CD4-positive, alpha-beta T cell (primary cell): ENCODE data around the gene EDAR. TPM values are rescaled to one million over a fixed set of nuclear protein-coding genes. Genes with fewer than 3 reads are reported as not detected.

Experiments used
- ATAC-seq: fragments of 200-7000 bp; cut with Tn5 transposase; one replicate; pipeline ENCODE4 v1.10.0; 2022; ENCODE audit warnings: mild to moderate bottlenecking; ENCODE audit not compliant: poor library complexity
- CTCF ChIA-PET: fragments of 350-600 bp; sonication (Branson Sonifier 250); formaldehyde crosslinking; loops from one replicate; lab custom pipeline; 2021; ENCODE audit warnings: antibody characterized with exemption, inconsistent platforms; lab: Charles Lee
- POLR2A ChIA-PET: fragments of 350-600 bp; sonication (Branson Sonifier 250); formaldehyde crosslinking; loops from one replicate; lab custom pipeline; 2021; ENCODE audit warnings: antibody characterized with exemption, inconsistent platforms; lab: Charles Lee
- DNase-seq, 14 experiments: peaks; one replicate each; pipeline ENCODE4 v3.0.0-alpha.2; 2013 to 2020; ENCODE audit warnings: mixed read lengths in 2 of 14
- H3K27ac ChIP-seq, 2 donors: one replicate each; pipeline versions ENCODE4 v1.5.1 to v1.7.0; 2013; ENCODE audit warnings: low read length in 2 of 2, low read depth in 1 of 2, mild to moderate bottlenecking in 1 of 2
- H3K27me3 ChIP-seq, 2 experiments: 1 replicate in 1 of 2; 2 replicates in 1 of 2; pipeline versions ENCODE4 v1.6.1 to v1.7.0; 2013; ENCODE audit warnings: low read length in 2 of 2, control low read depth in 1 of 2, mild to moderate bottlenecking in 1 of 2, moderate library complexity in 1 of 2; ENCODE audit not compliant: insufficient read depth in 2 of 2, control insufficient read depth in 1 of 2
- H3K36me3 ChIP-seq: one replicate; pipeline ENCODE4 v1.6.1; 2013; ENCODE audit warnings: low read length, control low read depth; ENCODE audit not compliant: insufficient read depth
- H3K4me1 ChIP-seq: one replicate; pipeline ENCODE4 v1.6.1; 2013; ENCODE audit warnings: low read length, control low read depth; ENCODE audit not compliant: insufficient read depth
- H3K4me3 ChIP-seq: one replicate; pipeline ENCODE4 v1.5.1; 2013; ENCODE audit warnings: mild to moderate bottlenecking, low read length, moderate library complexity
- H3K9me3 ChIP-seq, 2 experiments: 1 replicate in 1 of 2; 2 replicates in 1 of 2; pipeline versions ENCODE4 v1.6.1 to v1.7.0; 2013; ENCODE audit warnings: low read length in 2 of 2, mild to moderate bottlenecking in 2 of 2, control low read depth in 1 of 2, moderate library complexity in 1 of 2; ENCODE audit not compliant: control insufficient read depth in 1 of 2, insufficient read depth in 1 of 2
- H3K27ac Mint-ChIP-seq: one replicate; pipeline ENCODE4 v1.8.0; 2020; ENCODE audit warnings: mixed read lengths
- H3K27me3 Mint-ChIP-seq: one replicate; pipeline ENCODE4 v1.8.0; 2021; ENCODE audit warnings: mixed read lengths
- H3K36me3 Mint-ChIP-seq: one replicate; pipeline ENCODE4 v1.8.0; 2021; ENCODE audit warnings: low read depth, mixed read lengths
- H3K4me1 Mint-ChIP-seq: one replicate; pipeline ENCODE4 v1.8.0; 2021; ENCODE audit warnings: low read depth, mixed read lengths
- H3K4me3 Mint-ChIP-seq: one replicate; pipeline ENCODE4 v1.8.0; 2020; ENCODE audit warnings: mild to moderate bottlenecking, mixed read lengths
- H3K9me3 Mint-ChIP-seq: one replicate; pipeline ENCODE4 v1.8.0; 2020; ENCODE audit warnings: mixed read lengths
- CTCF ChIP-seq: fragments of 200-600 bp; IDR thresholded peaks from one replicate; pipeline ENCODE4 v1.8.0; 2022; ENCODE audit warnings: antibody characterized with exemption, mild to moderate bottlenecking
- intact Hi-C, 2 experiments: fragments of 100-400 bp; cut with DNase I in 1 of 2; cut with micrococcal nuclease in 1 of 2; formaldehyde crosslinking; loops; one replicate each; pipeline versions ENCODE4 v1.15.1 to v1.9.0; 2023 to 2025; cut with DNase I, micrococcal nuclease
- total RNA-seq, 174 experiments: library from RNA in 2 of 174; stranded (reverse) in 2 of 174; gene quantifications; one replicate each; pipeline ENCODE4 v1.2.3 and lab custom pipeline; 2021 to 2026

Gene EDAR
- total RNA-seq, 2 experiments from 2014 or later: 9.4 to 10.3 TPM

DNA sequence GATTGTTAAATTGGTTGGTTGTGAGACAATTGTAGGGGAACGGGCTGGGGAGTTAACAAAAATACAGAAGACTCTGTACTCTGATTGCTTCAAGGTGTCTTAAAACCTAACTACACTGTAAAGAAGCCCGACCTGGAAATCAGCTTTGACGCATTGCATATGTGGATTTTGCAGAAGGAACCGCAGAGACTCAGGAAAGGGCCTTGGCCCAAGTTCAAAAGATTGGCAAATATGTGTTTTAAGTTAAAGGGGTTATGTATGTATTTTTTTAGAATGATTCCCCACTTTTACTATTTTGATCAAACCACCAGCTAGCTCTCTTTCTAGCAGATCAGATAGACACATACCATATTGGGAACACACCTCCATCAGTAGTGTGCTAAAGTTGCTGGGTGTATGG is 18.0 kb upstream of the EDAR start:
- Histone ChIP-seq H3K27ac (no peak overlapping the region), H3K36me3 (no peaks in the 10 kb centered on the region), H3K4me3 (no peak overlapping the region), H3K27me3 (no peaks in the 10 kb centered on the region), H3K4me1 (no peaks in the 10 kb centered on the region), H3K9me3 (no peaks in the 10 kb centered on the region)
- DNase-seq (no peak), ATAC-seq (no peak)
- ChIA-PET CTCF (interaction anchor here (1.2 kb wide), 1 partner anchor 19 kb away, joined by 3 read pairs; no protein-coding TSS in a partner anchor), POLR2A (interaction anchor here (1.6 kb wide), 1 partner anchor 24 kb away, joined by 8 read pairs; no protein-coding TSS in a partner anchor)
- Mint-ChIP-seq H3K36me3 (no peaks in the 10 kb centered on the region), H3K4me3 (no peak overlapping the region), H3K27ac (no peak overlapping the region), H3K27me3 (no peaks in the 10 kb centered on the region), H3K9me3 (no peaks in the 10 kb centered on the region), H3K4me1 (peaks cover 48% of the 10 kb centered on the region)
- intact Hi-C loops: no loop called here
- TF ChIP-seq CTCF: no peak

DNA sequence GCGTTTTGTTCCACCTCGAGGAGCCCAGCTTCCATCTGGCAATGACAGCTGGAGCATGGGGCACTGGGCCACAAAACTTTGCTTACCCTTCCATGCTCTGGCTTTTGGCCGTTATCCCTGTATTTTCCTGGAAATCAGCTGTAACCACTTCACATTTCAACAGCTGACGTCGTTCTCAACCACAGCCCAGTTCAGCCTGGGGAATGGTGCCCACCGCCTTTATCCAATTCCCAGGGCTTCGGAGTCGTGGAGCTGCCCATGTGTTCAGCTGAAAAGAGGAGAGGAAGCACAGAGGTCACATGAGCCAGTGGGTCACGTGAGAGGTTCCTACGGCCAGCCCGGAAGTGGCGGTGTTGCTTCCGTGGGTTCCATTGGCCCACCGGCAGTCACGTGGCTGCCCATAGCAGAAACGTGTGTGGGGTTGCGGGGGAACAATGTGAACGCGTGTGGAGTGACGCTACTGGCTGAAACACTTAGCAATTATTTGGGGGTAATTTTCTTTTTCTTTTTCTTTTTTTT is 16.7 kb upstream of the EDAR start:
- no peaks in the 10 kb centered on the region for H3K27me3 Mint-ChIP-seq
- no peak for ATAC-seq
- ChIA-PET CTCF (no interaction called here), POLR2A (no interaction called here)
- no peaks in the 10 kb centered on the region for H3K36me3 Mint-ChIP-seq
- no peaks in the 10 kb centered on the region for H3K9me3 ChIP-seq
- H3K36me3 ChIP-seq: no peaks in the 10 kb centered on the region
- H3K9me3 Mint-ChIP-seq: no peaks in the 10 kb centered on the region
- DNase-seq: no peak
- H3K27ac ChIP-seq: no peak overlapping the region
- H3K4me3 Mint-ChIP-seq: no peak overlapping the region
- peaks cover 48% of the 10 kb centered on the region for H3K4me1 Mint-ChIP-seq
- no peak overlapping the region for H3K4me3 ChIP-seq
- no peaks in the 10 kb centered on the region for H3K27me3 ChIP-seq
- H3K4me1 ChIP-seq: peaks cover 8% of the 10 kb centered on the region
- intact Hi-C loops: no loop called here
- TF ChIP-seq CTCF: no peak
- H3K27ac Mint-ChIP-seq: no peak overlapping the region

GRCh38 chr2:109001201-109001600 is 12.2 kb upstream of the EDAR start:
- Mint-ChIP-seq H3K4me3 (no peak overlapping the region), H3K9me3 (no peaks in the 10 kb centered on the region), H3K4me1 (peaks cover 30% of the 10 kb centered on the region), H3K27me3 (no peaks in the 10 kb centered on the region), H3K27ac (peak overlapping the region; percentile 36), H3K36me3 (no peaks in the 10 kb centered on the region)
- CTCF ChIA-PET: no interaction called here
- no peaks in the 10 kb centered on the region for H3K9me3 ChIP-seq
- ATAC-seq (no peak), DNase-seq (no peak)
- peaks cover 10% of the 10 kb centered on the region for H3K4me1 ChIP-seq
- H3K36me3 ChIP-seq: no peaks in the 10 kb centered on the region
- H3K4me3 ChIP-seq: no peak overlapping the region
- no peaks in the 10 kb centered on the region for H3K27me3 ChIP-seq
- intact Hi-C loops: no loop called here
- no peak for TF ChIP-seq CTCF
- POLR2A ChIA-PET: interaction anchor here (1.7 to 1.8 kb wide), 2 partner anchors 12 to 30 kb away, joined by 5 to 15 read pairs; partner anchors contain the start of gene EDAR
- no peak overlapping the region for H3K27ac ChIP-seq
